Right atrium auricular region (tissue), 2 donors: Measurements from ENCODE around the gene UGT1A6. TPM values are rescaled to one million over a fixed set of nuclear protein-coding genes. Genes with fewer than 3 reads are reported as not detected.
"Not testable (repeated sequence)": the region's sequence is repeated elsewhere in the genome, so short reads cannot be mapped to it uniquely, and the experiment has no call there.

Experiments used
- DNase-seq: peaks from one replicate; pipeline ENCODE4 v3.0.0-alpha.2; 2019; ENCODE audit warnings: low spot score
- H3K27ac ChIP-seq, 2 donors: fragments of 200-600 bp; sonication (generic); 1 replicate in 1 of 2; 2 replicates in 1 of 2; pipeline ENCODE4 v1.5.1; 2016 to 2019
- H3K27me3 ChIP-seq, 2 donors: fragments of 200-600 bp; sonication (generic); one replicate each; pipeline versions ENCODE4 v1.5.1 to v1.6.0; 2017 to 2019
- H3K36me3 ChIP-seq: fragments of 200-600 bp; sonication (generic); one replicate; pipeline ENCODE4 v1.5.1; 2016
- H3K4me1 ChIP-seq, 2 donors: fragments of 200-600 bp; sonication (generic); one replicate each; pipeline versions ENCODE4 v1.5.1 to v1.6.0; 2017 to 2019
- H3K4me3 ChIP-seq, 2 donors: fragments of 200-600 bp; sonication (generic); 1 replicate in 1 of 2; 2 replicates in 1 of 2; pipeline ENCODE4 v1.5.1; 2017 to 2019; ENCODE audit warnings: mild to moderate bottlenecking in 1 of 2, moderate library complexity in 1 of 2
- H3K9me3 ChIP-seq, 2 donors: fragments of 200-600 bp; sonication (generic); one replicate each; pipeline ENCODE4 v1.5.1; 2019
- CTCF ChIP-seq, 2 donors: fragments of 200-600 bp; sonication (generic); IDR thresholded peaks; one replicate each; pipeline ENCODE4 v1.5.1; 2019; ENCODE audit warnings: antibody characterized with exemption in 2 of 2
- total RNA-seq, 2 donors: library from RNA; depleted of rRNA; stranded (reverse); fragments of >200 nt; gene quantifications; one replicate each; pipeline ENCODE4 v1.1.0, GENCODE V29; 2016

UGT1A6 gene
- total RNA-seq: not detected

GRCh38 chr2:233692648-233693047 is at the start of gene UGT1A6:
Gene UGT1A6 (plus strand): TSS chr2:233692890. CDS start chr2:233693005, 115 bp downstream.
- DNase-seq: no peak
- H3K4me1 ChIP-seq: no peaks in the 10 kb centered on the region
- H3K36me3 ChIP-seq: no peaks in the 10 kb centered on the region
- H3K4me3 ChIP-seq: no peak within 1 kb of the TSS
- H3K27me3 ChIP-seq: no peaks in the 10 kb centered on the region
- no peaks in the 10 kb centered on the region for H3K9me3 ChIP-seq
- no peak within 1 kb of the TSS for H3K27ac ChIP-seq
- TF ChIP-seq CTCF (IDR thresholded peaks at IDR 0.05): no peak

GRCh38 chr2:233643128-233643527 is 49.6 kb upstream of the UGT1A6 start:
- DNase-seq: no peak
- Histone ChIP-seq H3K27ac (no peak overlapping the region), H3K9me3 (peaks cover 0 to 4% of the 10 kb centered on the region in 2 donors)

GRCh38 chr2:233646033-233646432 is 46.7 kb upstream of the UGT1A6 start:
- H3K4me3 ChIP-seq, H3K27me3 ChIP-seq, H3K9me3 ChIP-seq, H3K36me3 ChIP-seq, H3K27ac ChIP-seq, DNase-seq, H3K4me1 ChIP-seq: not testable (repeated sequence)

More at GRCh38 chr2:233643128-233643527, 49.6 kb upstream of the UGT1A6 start:
- TF ChIP-seq CTCF (IDR thresholded peaks at IDR 0.05): no peak
- Histone ChIP-seq H3K27me3 (no peaks in the 10 kb centered on the region), H3K4me1 (no peaks in the 10 kb centered on the region), H3K36me3 (no peaks in the 10 kb centered on the region), H3K4me3 (no peak overlapping the region)

DNA sequence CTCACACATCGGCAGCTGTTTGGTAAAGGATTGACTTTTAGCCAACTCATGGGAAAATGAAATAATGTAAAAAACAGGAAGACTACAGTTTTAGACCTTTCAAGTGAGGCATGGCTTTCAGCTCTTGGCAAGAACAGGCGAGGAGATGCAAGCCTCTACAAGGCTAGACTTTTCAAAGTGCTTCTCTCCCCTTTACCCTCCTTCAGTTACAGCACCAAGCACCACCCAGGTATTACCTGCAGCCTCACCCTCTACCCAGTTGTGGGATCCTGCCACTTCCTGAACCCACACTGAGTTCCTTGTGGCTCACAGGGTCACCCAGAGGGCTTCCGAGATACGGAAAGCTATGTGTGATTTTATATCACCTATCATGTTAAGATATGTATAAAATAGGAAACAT is 41.7 kb upstream of the UGT1A6 start:
- no peak for DNase-seq

DNA sequence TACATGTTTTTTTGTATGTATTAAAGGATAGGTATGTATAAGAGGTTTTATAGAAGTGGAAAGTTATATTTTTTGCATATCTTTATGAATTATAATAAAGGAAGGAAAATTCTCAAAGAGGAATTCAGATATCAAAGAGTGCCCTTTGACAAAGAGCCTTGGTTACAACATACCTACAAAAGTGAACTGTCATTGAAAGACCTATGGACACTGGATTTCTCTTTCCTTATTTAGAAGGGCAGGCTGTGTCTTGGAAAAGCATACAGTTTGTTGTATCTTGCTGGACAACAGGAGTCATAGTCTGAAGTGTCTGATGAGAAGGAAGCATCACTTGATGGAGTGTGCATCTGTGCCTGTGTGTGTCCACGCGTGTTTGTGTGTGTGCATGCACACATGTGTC is 41.3 kb upstream of the UGT1A6 start:
- no peaks in the 10 kb centered on the region for H3K27me3 ChIP-seq
- H3K9me3 ChIP-seq: no peaks in the 10 kb centered on the region
- no peak overlapping the region for H3K4me3 ChIP-seq
- H3K36me3 ChIP-seq: no peaks in the 10 kb centered on the region
- TF ChIP-seq CTCF (IDR thresholded peaks at IDR 0.05): no peak
- DNase-seq: no peak
- no peaks in the 10 kb centered on the region for H3K4me1 ChIP-seq
- H3K27ac ChIP-seq: no peak overlapping the region

More for the DNA sequence above, 41.7 kb upstream of the UGT1A6 start:
- no peak for TF ChIP-seq CTCF (IDR thresholded peaks at IDR 0.05)
- H3K27ac ChIP-seq: no peak overlapping the region
- no peaks in the 10 kb centered on the region for H3K27me3 ChIP-seq
- no peaks in the 10 kb centered on the region for H3K4me1 ChIP-seq
- H3K4me3 ChIP-seq: no peak overlapping the region
- peaks cover 0 to 1% of the 10 kb centered on the region in 2 donors for H3K9me3 ChIP-seq
- no peaks in the 10 kb centered on the region for H3K36me3 ChIP-seq

DNA sequence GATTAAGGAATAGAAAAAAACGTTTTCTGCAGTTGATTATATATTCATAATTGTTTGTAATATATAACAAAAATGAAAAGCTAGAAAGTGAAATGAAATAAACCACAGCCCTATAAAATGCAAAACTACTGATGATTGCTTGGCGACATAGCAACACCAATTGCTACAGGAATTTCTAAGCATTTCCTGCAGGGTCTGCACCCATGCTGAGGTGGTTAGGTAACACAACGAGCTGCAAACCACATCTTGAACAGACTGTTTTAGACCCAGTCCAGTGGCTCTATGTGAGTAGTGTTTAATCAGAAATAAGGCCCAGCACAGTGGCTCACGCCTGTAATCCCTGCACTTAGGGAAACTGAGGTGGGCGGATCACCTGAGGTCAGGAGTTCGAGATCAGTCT is 38.2 kb upstream of the UGT1A6 start:
- Histone ChIP-seq H3K27ac (no peak overlapping the region), H3K9me3 (no peaks in the 10 kb centered on the region), H3K4me1 (no peaks in the 10 kb centered on the region), H3K36me3 (no peaks in the 10 kb centered on the region), H3K4me3 (no peak overlapping the region), H3K27me3 (no peaks in the 10 kb centered on the region)
- no peak for TF ChIP-seq CTCF (IDR thresholded peaks at IDR 0.05)
- DNase-seq: no peak
